ENCODE measurements around the gene DDAH1. TPM values are rescaled to one million over a fixed set of nuclear protein-coding genes. Genes with fewer than 3 reads are reported as not detected.

Gene DDAH1
- total and polyA plus RNA-seq, 11 donors, result 5.7 to 33.9 (median 16.1) TPM

DNA sequence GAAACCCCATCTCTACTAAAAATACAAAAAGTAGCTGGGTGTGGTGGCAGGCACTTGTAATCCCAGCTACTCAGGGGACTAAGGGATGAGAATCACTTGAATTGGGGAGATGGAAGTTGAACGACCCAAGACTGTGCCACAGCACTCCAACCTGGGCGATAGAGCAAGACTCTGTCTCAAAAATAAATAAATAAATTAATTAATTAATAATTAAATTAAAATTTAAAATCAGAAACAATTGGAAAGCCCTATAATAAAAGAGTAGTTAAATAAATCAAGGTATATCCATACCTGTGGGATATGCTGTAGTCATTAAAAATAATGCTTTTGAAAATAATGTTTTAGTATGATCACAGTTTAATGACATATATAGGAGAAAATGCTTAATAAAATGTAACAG is 15.6 kb upstream of the DDAH1 start:
- no peak overlapping the region for H3K4me3 ChIP-seq
- no peaks in the 10 kb centered on the region for H3K36me3 ChIP-seq
- no peak overlapping the region for H3K27ac ChIP-seq
- ATAC-seq (no peak), DNase-seq (no peak)
- H3K27me3 ChIP-seq, result no peaks in the 10 kb centered on the region
- H3K4me1 ChIP-seq, result no peaks in the 10 kb centered on the region
- intact Hi-C loops (cut with DNase I), result no loop called here
- H3K9me3 ChIP-seq, result no peaks in the 10 kb centered on the region
- WGBS, 4 donors, result 91 to 95% (median 94%) methylated on average over 2 of the region's 2 CpGs
- TF ChIP-seq POLR2A (IDR thresholded peaks at IDR 0.05), result no peak
- TF ChIP-seq, protein P1, sequence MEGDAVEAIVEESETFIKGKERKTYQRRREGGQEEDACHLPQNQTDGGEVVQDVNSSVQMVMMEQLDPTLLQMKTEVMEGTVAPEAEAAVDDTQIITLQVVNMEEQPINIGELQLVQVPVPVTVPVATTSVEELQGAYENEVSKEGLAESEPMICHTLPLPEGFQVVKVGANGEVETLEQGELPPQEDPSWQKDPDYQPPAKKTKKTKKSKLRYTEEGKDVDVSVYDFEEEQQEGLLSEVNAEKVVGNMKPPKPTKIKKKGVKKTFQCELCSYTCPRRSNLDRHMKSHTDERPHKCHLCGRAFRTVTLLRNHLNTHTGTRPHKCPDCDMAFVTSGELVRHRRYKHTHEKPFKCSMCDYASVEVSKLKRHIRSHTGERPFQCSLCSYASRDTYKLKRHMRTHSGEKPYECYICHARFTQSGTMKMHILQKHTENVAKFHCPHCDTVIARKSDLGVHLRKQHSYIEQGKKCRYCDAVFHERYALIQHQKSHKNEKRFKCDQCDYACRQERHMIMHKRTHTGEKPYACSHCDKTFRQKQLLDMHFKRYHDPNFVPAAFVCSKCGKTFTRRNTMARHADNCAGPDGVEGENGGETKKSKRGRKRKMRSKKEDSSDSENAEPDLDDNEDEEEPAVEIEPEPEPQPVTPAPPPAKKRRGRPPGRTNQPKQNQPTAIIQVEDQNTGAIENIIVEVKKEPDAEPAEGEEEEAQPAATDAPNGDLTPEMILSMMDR (IDR thresholded peaks at IDR 0.05), result no peak

DNA sequence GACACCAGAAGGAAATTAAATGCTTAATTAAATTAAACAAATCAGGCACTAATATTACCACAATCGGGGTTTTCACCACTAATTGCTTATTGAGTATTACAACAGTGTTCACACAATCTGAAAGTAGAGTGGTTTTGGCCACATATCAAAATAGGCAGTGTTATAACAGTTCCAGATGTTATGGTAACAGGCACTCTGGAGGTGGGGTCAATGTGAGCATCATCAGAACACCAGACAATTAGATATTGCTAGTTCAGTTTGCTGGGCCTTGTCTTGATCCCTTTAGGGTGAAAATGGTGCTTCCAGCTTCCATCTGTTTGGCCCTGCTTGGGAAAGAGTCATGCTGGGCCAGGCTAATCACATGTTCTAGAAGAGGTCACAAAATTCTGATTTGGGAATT is 14.5 kb upstream of the DDAH1 start:
- Histone ChIP-seq H3K4me3 (no peak overlapping the region), H3K9me3 (no peaks in the 10 kb centered on the region), H3K4me1 (no peaks in the 10 kb centered on the region), H3K27me3 (no peaks in the 10 kb centered on the region), H3K36me3 (no peaks in the 10 kb centered on the region), H3K27ac (no peak overlapping the region)
- no peak for ATAC-seq
- intact Hi-C loops (cut with DNase I), result no loop called here
- TF ChIP-seq, protein P1 (IDR thresholded peaks at IDR 0.05), result no peak
- no peak for TF ChIP-seq POLR2A (IDR thresholded peaks at IDR 0.05)
- WGBS, 4 donors, result 88 to 92% (median 90%) methylated on average over 1 of the region's 1 CpG
- DNase-seq, result no peak

DNA sequence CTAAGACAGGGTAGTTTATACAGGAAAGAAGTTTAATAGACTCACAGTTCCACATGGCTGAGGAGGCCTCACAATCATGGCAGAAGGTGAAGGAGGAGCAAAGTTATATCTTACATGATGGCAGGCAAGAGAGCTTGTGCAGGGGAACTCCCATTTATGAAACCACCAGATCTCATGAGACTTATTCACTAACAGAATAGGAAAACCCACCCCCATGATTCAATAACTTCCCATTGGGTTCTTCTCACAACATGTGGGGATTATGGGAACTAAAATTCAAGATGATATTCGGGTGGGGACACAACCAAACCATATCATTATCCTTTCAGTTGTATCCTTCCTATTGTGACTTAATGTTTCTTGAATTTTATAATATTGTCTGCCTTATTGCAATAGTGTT is 13.4 kb upstream of the DDAH1 start:
- DNase-seq, result no peak
- TF ChIP-seq POLR2A (IDR thresholded peaks at IDR 0.05), result no peak
- TF ChIP-seq, protein P1 (IDR thresholded peaks at IDR 0.05), result no peak
- 63 to 82% (median 79%) methylated on average over 1 of the region's 1 CpG for WGBS, 4 donors
- no peak for ATAC-seq
- intact Hi-C loops (cut with DNase I), result no loop called here
- Histone ChIP-seq H3K27ac (no peak overlapping the region), H3K4me3 (no peak overlapping the region), H3K9me3 (no peaks in the 10 kb centered on the region), H3K4me1 (no peaks in the 10 kb centered on the region), H3K27me3 (no peaks in the 10 kb centered on the region), H3K36me3 (no peaks in the 10 kb centered on the region)

DNA sequence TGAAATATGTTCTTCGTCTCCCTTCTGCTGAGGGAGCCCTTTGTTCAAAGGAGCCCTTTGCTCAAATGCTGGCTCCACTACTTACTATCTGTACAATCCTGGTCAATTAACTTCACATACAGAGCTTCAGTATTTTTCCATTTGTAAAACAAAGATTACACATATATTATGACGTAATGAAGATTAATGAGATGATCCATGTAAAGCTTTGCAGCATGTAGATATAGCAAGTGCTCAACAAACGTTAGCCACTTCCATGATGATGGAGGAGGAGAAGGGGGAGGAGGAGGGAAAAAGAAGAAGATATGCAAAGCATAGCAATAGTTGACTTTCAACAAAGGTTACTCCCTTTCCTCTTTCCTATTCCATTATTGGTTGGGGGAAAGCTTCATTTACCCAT is 10.1 kb upstream of the DDAH1 start:
- DNase-seq, result no peak
- no peaks in the 10 kb centered on the region for H3K4me1 ChIP-seq
- H3K27me3 ChIP-seq, result no peaks in the 10 kb centered on the region
- H3K27ac ChIP-seq, result no peak overlapping the region
- H3K4me3 ChIP-seq, result no peak overlapping the region
- no peak for ATAC-seq
- WGBS, 4 donors, result 84 to 91% (median 88%) methylated on average over 3 of the region's 3 CpGs
- H3K36me3 ChIP-seq, result no peaks in the 10 kb centered on the region
- no peaks in the 10 kb centered on the region for H3K9me3 ChIP-seq
- intact Hi-C loops (cut with DNase I), result no loop called here
- no peak for TF ChIP-seq POLR2A (IDR thresholded peaks at IDR 0.05)
- TF ChIP-seq, protein P1 (IDR thresholded peaks at IDR 0.05), result no peak

All from heart left ventricle (tissue), 16 donors.